ENCODE measurements around the gene CALN1.

GRCh38 chr7:71976645-71977044 lies 435.5 kb downstream of the CALN1 start:
- TF ChIP-seq CTCF (IDR thresholded peaks at IDR 0.05) (no peak), ZFX (IDR thresholded peaks at IDR 0.05; ENCODE audit: borderline replicate concordance) (no peak)

All from 22Rv1 (cell line).